Measurements from ENCODE around the gene PCDH15. TPM values are rescaled to one million over a fixed set of nuclear protein-coding genes. Genes with fewer than 3 reads are reported as not detected.
A peak's percentile ranks its signal among the peaks of the same experiment; 100 is the strongest.

Gene PCDH15
- total RNA-seq, 1 experiment from 2014 or later: 0.61 TPM

DNA sequence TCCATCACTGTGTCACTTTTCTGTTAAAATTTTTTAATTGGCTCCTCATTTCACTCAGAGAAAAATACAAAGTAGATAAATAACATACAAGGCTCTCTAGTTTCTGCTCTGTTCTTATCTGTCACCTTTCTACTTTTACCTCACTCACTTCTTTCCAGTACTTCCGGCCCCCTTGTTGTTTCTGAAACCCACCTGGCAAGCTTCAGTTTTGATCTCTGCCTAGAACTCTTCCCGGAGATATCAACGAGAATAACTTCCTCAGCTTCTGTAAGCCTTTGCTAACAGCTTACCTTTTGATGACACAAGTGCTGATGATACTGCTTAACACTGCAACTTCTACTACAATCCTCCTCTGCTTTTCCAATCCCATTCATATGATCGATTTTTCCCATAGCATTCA is 566.2 kb downstream of the PCDH15 start:
- Histone ChIP-seq H3K4ac (ENCODE audit: low read depth, low read length) (no peak overlapping the region), H2BK15ac (ENCODE audit: low read depth, low read length) (no peak overlapping the region), H3K9ac (ENCODE audit: extremely low read depth, insufficient read length, low read length) (no peak overlapping the region), H3K79me2 (ENCODE audit: insufficient read depth, low read length) (no peaks in the 10 kb centered on the region), H3T11ph (ENCODE audit: low read length) (no peak overlapping the region), H3K4me1 (ENCODE audit: insufficient read depth, low read length) (no peaks in the 10 kb centered on the region), H4K20me1 (ENCODE audit: control insufficient read depth, insufficient read depth, insufficient read length) (no peaks in the 10 kb centered on the region), H4K91ac (ENCODE audit: insufficient read length, low read depth, low read length) (no peak overlapping the region), H3K56ac (ENCODE audit: insufficient read length, low read depth, low read length) (no peak overlapping the region), H2AK5ac (ENCODE audit: insufficient read length, low read length) (no peak overlapping the region), H2AFZ (ENCODE audit: low read length) (no peak overlapping the region), H3K18ac (ENCODE audit: insufficient read length, low read depth, low read length) (no peak overlapping the region), H2BK20ac (ENCODE audit: low read depth, low read length, poor library complexity, severe bottlenecking) (no peak overlapping the region), H4K8ac (replicated peaks; ENCODE audit: insufficient read length, low read depth, low read length) (no peak overlapping the region), H3K79me1 (ENCODE audit: insufficient read depth, low read depth, low read length, poor library complexity, severe bottlenecking) (no peaks in the 10 kb centered on the region), H3K4me2 (ENCODE audit: insufficient read depth, insufficient read length, low read length) (no peak overlapping the region), H3K9me3 (ENCODE audit: control insufficient read depth, low read depth, low read length) (peaks cover 5% of the 10 kb centered on the region), H3K27me3 (ENCODE audit: insufficient read depth, low read length) (no peaks in the 10 kb centered on the region), H4K5ac (ENCODE audit: insufficient read length, low read depth, low read length) (no peak overlapping the region), H3K23ac (ENCODE audit: insufficient read length, low read depth, low read length) (no peak overlapping the region), H2BK5ac (ENCODE audit: insufficient read length, low read length) (no peak overlapping the region), H3K23me2 (ENCODE audit: insufficient read length, low read depth, low read length, poor library complexity, severe bottlenecking) (no peaks in the 10 kb centered on the region), H3K27ac (ENCODE audit: insufficient read length, low read depth, low read length) (no peak overlapping the region), H3K14ac (ENCODE audit: insufficient read depth, low read length) (no peak overlapping the region), H2BK12ac (ENCODE audit: insufficient read length, low read depth, low read length) (no peak overlapping the region), H2BK120ac (ENCODE audit: low read depth, low read length, poor library complexity, severe bottlenecking) (no peak overlapping the region)
- Mint-ChIP-seq H3K27ac (peak overlapping the region in 2 of 3 experiments; percentile 6 to 24; a peak in 1 of 7 replicates), H3K9me3 (peaks cover 19 to 25% of the 10 kb centered on the region in 2 experiments; a peak in 4 of 5 replicates), H3K4me1 (no peaks in the 10 kb centered on the region), H3K36me3 (ENCODE audit: insufficient read depth in 1 of 3, low read depth in 3 of 3) (peaks cover 7 to 20% (median 13%) of the 10 kb centered on the region in 3 experiments; a peak in 5 of 7 replicates), H3K27me3 (ENCODE audit: low read depth) (no peaks in the 10 kb centered on the region), H3K4me3 (no peak overlapping the region)
- no peak for DNase-seq
- TF ChIP-seq, protein P1, sequence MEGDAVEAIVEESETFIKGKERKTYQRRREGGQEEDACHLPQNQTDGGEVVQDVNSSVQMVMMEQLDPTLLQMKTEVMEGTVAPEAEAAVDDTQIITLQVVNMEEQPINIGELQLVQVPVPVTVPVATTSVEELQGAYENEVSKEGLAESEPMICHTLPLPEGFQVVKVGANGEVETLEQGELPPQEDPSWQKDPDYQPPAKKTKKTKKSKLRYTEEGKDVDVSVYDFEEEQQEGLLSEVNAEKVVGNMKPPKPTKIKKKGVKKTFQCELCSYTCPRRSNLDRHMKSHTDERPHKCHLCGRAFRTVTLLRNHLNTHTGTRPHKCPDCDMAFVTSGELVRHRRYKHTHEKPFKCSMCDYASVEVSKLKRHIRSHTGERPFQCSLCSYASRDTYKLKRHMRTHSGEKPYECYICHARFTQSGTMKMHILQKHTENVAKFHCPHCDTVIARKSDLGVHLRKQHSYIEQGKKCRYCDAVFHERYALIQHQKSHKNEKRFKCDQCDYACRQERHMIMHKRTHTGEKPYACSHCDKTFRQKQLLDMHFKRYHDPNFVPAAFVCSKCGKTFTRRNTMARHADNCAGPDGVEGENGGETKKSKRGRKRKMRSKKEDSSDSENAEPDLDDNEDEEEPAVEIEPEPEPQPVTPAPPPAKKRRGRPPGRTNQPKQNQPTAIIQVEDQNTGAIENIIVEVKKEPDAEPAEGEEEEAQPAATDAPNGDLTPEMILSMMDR (conservative IDR thresholded peaks at IDR 0.05): no peak
- WGBS (ENCODE audit: extremely low coverage, insufficient read length, low lambda C conversion rate): no CpG with 5 or more reads among the region's 4 CpGs

Data from H9 (cell line).